GM12891 (cell line): ENCODE measurements around the gene ZC3H18.

Experiments used
- PAX5 ChIP-seq: IDR thresholded peaks from 2 replicates; pipeline ENCODE4 v1.6.1; 2011; ENCODE audit warnings: low read length, moderate library complexity, mild to moderate bottlenecking; ENCODE audit not compliant: insufficient read depth, severe bottlenecking
- POLR2A ChIP-seq: IDR thresholded peaks from 2 replicates; pipeline ENCODE4 v1.6.1; 2011; ENCODE audit warnings: low read depth, low read length, control low read depth
- POLR2AphosphoS5 ChIP-seq: IDR thresholded peaks from 2 replicates; pipeline ENCODE4 v1.6.1; 2011; ENCODE audit warnings: low read depth, low read length, control low read depth
- POU2F2 ChIP-seq: IDR thresholded peaks from 2 replicates; pipeline ENCODE4 v1.6.1; 2011; ENCODE audit warnings: low read depth, mild to moderate bottlenecking, control low read depth, low read length, moderate library complexity
- SPI1 ChIP-seq: IDR thresholded peaks from 2 replicates; pipeline ENCODE4 v1.6.1; 2011; ENCODE audit warnings: low read depth, low read length, control low read depth
- TAF1 ChIP-seq: IDR thresholded peaks from 2 replicates; pipeline ENCODE4 v1.6.1; 2011; ENCODE audit warnings: low read depth, low read length, control low read depth

GRCh38 chr16:88602091-88602490 lies 31.9 kb downstream of the ZC3H18 start:
- no peak for TF ChIP-seq POLR2A
- TF ChIP-seq SPI1: no peak
- no peak for TF ChIP-seq POLR2AphosphoS5
- no peak for TF ChIP-seq TAF1
- no peak for TF ChIP-seq PAX5
- TF ChIP-seq POU2F2: no peak
